IMR-90 (cell line): ENCODE measurements around the gene IL37. TPM values are rescaled to one million over a fixed set of nuclear protein-coding genes. Genes with fewer than 3 reads are reported as not detected.

Experiments used
- ATAC-seq: fragments of 200-7000 bp; cut with Tn5 transposase; 2 replicates; pipeline ENCODE4 v1.9.1; 2020; ENCODE audit warnings: low read depth, mild to moderate bottlenecking, moderate library complexity
- BruUV-seq: library from RNA; stranded (reverse); fragments of 400-500 nt; replicated peaks from 2 replicates; lab custom pipeline; 2021; lab: Mats Ljungman, UMichigan
- CTCF ChIA-PET: fragments of 300-600 bp; formaldehyde crosslinking; extraction: SDS; loops from one replicate; lab custom pipeline; 2021; ENCODE audit warnings: antibody characterized with exemption; lab: Yijun Ruan, JAX
- POLR2A ChIA-PET: fragments of 300-600 bp; sonication (Branson Sonifier 250); formaldehyde crosslinking; loops from one replicate; lab custom pipeline; 2022; ENCODE audit warnings: antibody characterized with exemption; ENCODE audit not compliant: unreplicated experiment; lab: Charles Lee
- DNase-seq: peaks from one replicate; pipeline ENCODE4 v3.0.0; 2013
- H2AFZ ChIP-seq: replicated peaks from 2 replicates; pipeline ENCODE3; 2013; ENCODE audit warnings: low read length, mild to moderate bottlenecking; ENCODE audit not compliant: poor library complexity
- H2AK5ac ChIP-seq: 2 replicates; pipeline ENCODE4 v1.6.1; 2013; ENCODE audit warnings: low read depth, low read length, inconsistent platforms
- H2AK9ac ChIP-seq: replicated peaks from 2 replicates; pipeline ENCODE3; 2013; ENCODE audit warnings: mild to moderate bottlenecking, low read depth, low read length, moderate library complexity; ENCODE audit not compliant: poor library complexity
- H2BK120ac ChIP-seq: 2 replicates; pipeline ENCODE4 v1.6.1; 2013; ENCODE audit warnings: low read depth, low read length, inconsistent platforms
- H2BK15ac ChIP-seq: 3 replicates; pipeline ENCODE4 v1.6.1; 2013; ENCODE audit warnings: low read depth, low read length, inconsistent platforms
- H2BK20ac ChIP-seq: 2 replicates; pipeline ENCODE4 v1.6.1; 2013; ENCODE audit warnings: low read depth, mild to moderate bottlenecking, inconsistent platforms, low read length, moderate library complexity
- H2BK5ac ChIP-seq: 2 replicates; pipeline ENCODE4 v1.6.1; 2013; ENCODE audit warnings: mild to moderate bottlenecking, low read depth, low read length, inconsistent platforms; ENCODE audit not compliant: poor library complexity, severe bottlenecking
- H3K14ac ChIP-seq: replicated peaks from 2 replicates; pipeline ENCODE4 v1.6.1; 2013; ENCODE audit warnings: low read depth, low read length, inconsistent platforms
- H3K18ac ChIP-seq: 2 replicates; pipeline ENCODE4 v1.6.1; 2013; ENCODE audit warnings: low read depth, low read length, control low read depth
- H3K23ac ChIP-seq: 2 replicates; pipeline ENCODE4 v1.6.1; 2013; ENCODE audit warnings: low read depth, low read length, inconsistent platforms
- H3K27ac ChIP-seq: 2 replicates; pipeline ENCODE4 v1.5.1; 2013; ENCODE audit warnings: mild to moderate bottlenecking, control low read depth, low read length; ENCODE audit not compliant: insufficient read depth
- H3K27me3 ChIP-seq: 2 replicates; pipeline ENCODE4 v1.6.1; 2013; ENCODE audit warnings: low read length; ENCODE audit not compliant: control insufficient read depth, insufficient read depth
- H3K36me3 ChIP-seq: 2 replicates; pipeline ENCODE4 v1.6.1; 2013; ENCODE audit warnings: low read length, mixed read lengths; ENCODE audit not compliant: control insufficient read depth, insufficient read depth
- H3K4ac ChIP-seq: 2 replicates; pipeline ENCODE4 v1.6.1; 2013; ENCODE audit warnings: low read depth, low read length, inconsistent platforms
- H3K4me1 ChIP-seq: 2 replicates; pipeline ENCODE4 v1.6.1; 2013; ENCODE audit warnings: low read length, mixed read lengths; ENCODE audit not compliant: control insufficient read depth, insufficient read depth
- H3K4me2 ChIP-seq: 2 replicates; pipeline ENCODE4 v1.6.1; 2013; ENCODE audit warnings: low read depth, mild to moderate bottlenecking, control low read depth, low read length, moderate library complexity
- H3K4me3 ChIP-seq: 2 replicates; pipeline ENCODE4 v1.5.1; 2013; ENCODE audit warnings: low read depth, mild to moderate bottlenecking, control low read depth, low read length, moderate library complexity; ENCODE audit not compliant: insufficient read depth
- H3K56ac ChIP-seq: 2 replicates; pipeline ENCODE4 v1.6.1; 2013; ENCODE audit warnings: low read length, inconsistent platforms; ENCODE audit not compliant: insufficient read depth; ENCODE audit errors: extremely low read depth
- H3K79me1 ChIP-seq, 2 experiments: 2 replicates each; pipeline ENCODE4 v1.6.1; 2013; ENCODE audit warnings: low read length in 2 of 2, inconsistent platforms in 1 of 2, low read depth in 1 of 2
- H3K9ac ChIP-seq: 2 replicates; pipeline ENCODE4 v1.6.1; 2013; ENCODE audit warnings: low read depth, low read length, control low read depth
- H3K9me1 ChIP-seq: 2 replicates; pipeline ENCODE4 v1.6.1; 2013; ENCODE audit warnings: low read length, inconsistent platforms; ENCODE audit not compliant: insufficient read depth
- H3K9me3 ChIP-seq: 2 replicates; pipeline ENCODE4 v1.6.1; 2013; ENCODE audit warnings: low read length; ENCODE audit not compliant: control insufficient read depth, insufficient read depth
- H4K20me1 ChIP-seq: 2 replicates; pipeline ENCODE4 v1.6.1; 2013; ENCODE audit warnings: low read length, inconsistent platforms; ENCODE audit not compliant: insufficient read depth
- H4K5ac ChIP-seq: 2 replicates; pipeline ENCODE4 v1.6.1; 2013; ENCODE audit warnings: mild to moderate bottlenecking, low read depth, low read length, control low read depth
- H4K8ac ChIP-seq, 2 experiments: 2 replicates each; pipeline ENCODE4 v1.6.1; 2013; ENCODE audit warnings: low read depth in 2 of 2, low read length in 2 of 2, control low read depth in 1 of 2, inconsistent platforms in 1 of 2
- H4K91ac ChIP-seq: 2 replicates; pipeline ENCODE4 v1.6.1; 2013; ENCODE audit warnings: low read depth, low read length, inconsistent platforms; ENCODE audit not compliant: insufficient read depth
- MAZ ChIP-seq: IDR thresholded peaks from 2 replicates; pipeline ENCODE4 v1.6.1; 2012; ENCODE audit warnings: low read depth, mild to moderate bottlenecking, low read length, improper control_type of control experiment, moderate library complexity, borderline replicate concordance
- NFE2L2 ChIP-seq: fragments of 150-350 bp; IDR thresholded peaks from 2 replicates; pipeline ENCODE4 v1.6.1; 2016; ENCODE audit warnings: low read depth, mild to moderate bottlenecking, low read length
- RCOR1 ChIP-seq: IDR thresholded peaks from 2 replicates; pipeline ENCODE4 v1.6.1; 2012; ENCODE audit warnings: mild to moderate bottlenecking, low read length, improper control_type of control experiment; ENCODE audit not compliant: insufficient replicate concordance
- RFX5 ChIP-seq: IDR thresholded peaks from 2 replicates; pipeline ENCODE4 v1.8.0; 2012; ENCODE audit warnings: low read depth, mild to moderate bottlenecking, low read length, moderate library complexity
- dilution Hi-C: fragments of 300-500 bp; cut with HindIII; formaldehyde crosslinking; loops from one replicate; pipeline ENCODE4 v1.14.3; 2018; ENCODE audit warnings: low sequenced_read_pairs; ENCODE audit not compliant: unreplicated experiment
- in situ Hi-C: fragments of 300-500 bp; cut with MboI; formaldehyde crosslinking; loops from 3 replicates; pipeline ENCODE4 v1.14.3; 2019; ENCODE audit warnings: low sequenced_read_pairs, inconsistent platforms, mixed read lengths
- intact Hi-C: fragments of 100-400 bp; cut with micrococcal nuclease; formaldehyde crosslinking; loops from 2 replicates; pipeline ENCODE4 v1.10.0; 2022
- polyA plus RNA-seq, 3 experiments: library from polyadenylated mRNA; depleted of rRNA; stranded (reverse); fragments of >200 nt; gene quantifications; 2 replicates each; pipeline ENCODE4 v1.2.3, GENCODE V29; 2012; ENCODE audit warnings: low replicate concordance in 1 of 3
- total RNA-seq: library from RNA; depleted of rRNA; stranded (reverse); fragments of >200 nt; gene quantifications from 2 replicates; pipeline ENCODE4 v1.2.3, GENCODE V29; 2012

The IL37 gene
- total and polyA plus RNA-seq, 2 of the 4 experiments (the other 2 are of a cell fraction) = 0.15 TPM; not detected in 1

GRCh38 chr2:112910219-112910618 is 746 bp upstream of the IL37 start:
- intact Hi-C loops (no loop called here), dilution Hi-C loops (no loop called here)
- POLR2A ChIA-PET = no interaction called here

More at GRCh38 chr2:112910219-112910618, 746 bp upstream of the IL37 start:
- no peaks in the 10 kb centered on the region for H4K20me1 ChIP-seq
- H3K4me3 ChIP-seq = no peak overlapping the region
- in situ Hi-C loops = no loop called here
- H4K5ac ChIP-seq = no peak overlapping the region
- H3K14ac ChIP-seq = no peak overlapping the region
- no peak overlapping the region for H3K18ac ChIP-seq
- H3K27me3 ChIP-seq = peaks cover 24% of the 10 kb centered on the region
- H3K9me1 ChIP-seq = no peaks in the 10 kb centered on the region; the same call in 1 of the 2 replicates
- BruUV-seq = no TSS peak
- H3K27ac ChIP-seq = no peak overlapping the region
- no peak overlapping the region for H3K23ac ChIP-seq
- H3K9me3 ChIP-seq = 0 out of 2 replicates have a peak, but pooled peaks cover 3% of the 10 kb centered on the region
- H4K8ac ChIP-seq = no peak overlapping the region
- H3K79me1 ChIP-seq = no peaks in the 10 kb centered on the region
- H3K4me2 ChIP-seq = no peak overlapping the region
- no peaks in the 10 kb centered on the region for H3K4me1 ChIP-seq
- no peak overlapping the region for H2BK20ac ChIP-seq
- CTCF ChIA-PET = no interaction called here
- no peak overlapping the region for H2BK120ac ChIP-seq
- no peak overlapping the region for H4K91ac ChIP-seq
- TF ChIP-seq RFX5 (no peak), MAZ (no peak), RCOR1 (no peak), NFE2L2 (no peak)
- H3K56ac ChIP-seq = no peak overlapping the region
- H2AFZ ChIP-seq = no peak overlapping the region
- H2BK15ac ChIP-seq = no peak overlapping the region
- no peaks in the 10 kb centered on the region for H3K36me3 ChIP-seq
- no peak overlapping the region for H3K9ac ChIP-seq
- no peak overlapping the region for H3K4ac ChIP-seq
- ATAC-seq = no peak
- no peak for DNase-seq
- H2AK9ac ChIP-seq = no peak overlapping the region
- H2AK5ac ChIP-seq = no peak overlapping the region
- H2BK5ac ChIP-seq = no peak overlapping the region
